Measurements from ENCODE around the gene PPP1R8. TPM values are rescaled to one million over a fixed set of nuclear protein-coding genes. Genes with fewer than 3 reads are reported as not detected.
"Not testable (repeated sequence)": the region's sequence is repeated elsewhere in the genome, so short reads cannot be mapped to it uniquely, and the experiment has no call there.

Gene PPP1R8
- total and polyA plus RNA-seq, 10 of the 15 experiments (the other 5 are each of a cell fraction or from before 2014, with no cell fraction given): 10.2 to 77.0 (median 53.0) TPM

GRCh38 chr1:27808131-27808530 is 22.5 kb upstream of the PPP1R8 start:
- DNase-seq (ENCODE audit: low read depth, low spot score); H3K27ac ChIP-seq (ENCODE audit: control insufficient read depth, insufficient read depth); SMC1A ChIA-PET (ENCODE audit: uncharacterized antibody, unreplicated experiment); H3K4me1 ChIP-seq (ENCODE audit: control insufficient read depth, insufficient read depth, low read length); H3K79me2 ChIP-seq (ENCODE audit: control insufficient read depth, insufficient read depth, low read length); FAIRE-seq; BruUV-seq (replicated peaks); H3K4me2 ChIP-seq (ENCODE audit: control insufficient read depth, insufficient read depth); in situ Hi-C loops (cut with MboI); H3K9me3 ChIP-seq (replicated peaks; ENCODE audit: control insufficient read depth, insufficient read depth, low read length); H2AFZ ChIP-seq (ENCODE audit: control insufficient read depth, low read depth, low read length); H3K27me3 ChIP-seq (replicated peaks in 1 of 2; ENCODE audit: control insufficient read depth in 2 of 2, insufficient read depth in 2 of 2, low read length in 1 of 2); ATAC-seq; H4K20me1 ChIP-seq (ENCODE audit: control insufficient read depth, insufficient read depth); H3K4me3 ChIP-seq; RAD21 ChIA-PET (ENCODE audit: unreplicated experiment); H3K9ac ChIP-seq (ENCODE audit: control insufficient read depth, insufficient read depth, low read length); intact Hi-C loops (cut with micrococcal nuclease; ENCODE audit: unreplicated experiment): not testable (repeated sequence)
- peaks cover 4 to 17% of the 10 kb centered on the region in 2 experiments; a peak in 3 of 4 replicates for H3K36me3 ChIP-seq (ENCODE audit: control insufficient read depth in 2 of 2, insufficient read depth in 2 of 2, low read length in 1 of 2)
- WGBS (ENCODE audit: insufficient coverage, insufficient replicate concordance, low lambda C conversion rate, missing lambda C conversion rate): 100% methylated on average over 3 of the region's 3 CpGs
- ChIA-PET POLR2A (interaction anchor here (0.5 to 0.6 kb wide), 2 partner anchors 389 to 555 kb away, joined by 3 read pairs; no protein-coding TSS in a partner anchor), CTCF (interaction anchor here (0.7 kb wide), 1 partner anchor 279 kb away, joined by 3 read pairs; no protein-coding TSS in a partner anchor)

GRCh38 chr1:27809883-27810282 is 20.7 kb upstream of the PPP1R8 start:
- Histone ChIP-seq H3K9ac (ENCODE audit: control insufficient read depth, insufficient read depth, low read length) (no peak overlapping the region), H2AFZ (ENCODE audit: control insufficient read depth, low read depth, low read length) (no peak overlapping the region), H3K79me2 (ENCODE audit: control insufficient read depth, insufficient read depth, low read length) (no peaks in the 10 kb centered on the region), H3K4me2 (ENCODE audit: control insufficient read depth, insufficient read depth) (no peak overlapping the region), H3K4me3 (no peak overlapping the region), H3K4me1 (ENCODE audit: control insufficient read depth, insufficient read depth, low read length) (no peaks in the 10 kb centered on the region), H3K36me3 (ENCODE audit: control insufficient read depth in 2 of 2, insufficient read depth in 2 of 2, low read length in 1 of 2) (peaks cover 4 to 14% of the 10 kb centered on the region in 2 experiments; a peak in 3 of 4 replicates), H3K9me3 (replicated peaks; ENCODE audit: control insufficient read depth, insufficient read depth, low read length) (no peaks in the 10 kb centered on the region), H3K27me3 (replicated peaks in 1 of 2; ENCODE audit: control insufficient read depth in 2 of 2, insufficient read depth in 2 of 2, low read length in 1 of 2) (no peaks in the 10 kb centered on the region), H3K27ac (ENCODE audit: control insufficient read depth, insufficient read depth) (no peak overlapping the region), H4K20me1 (ENCODE audit: control insufficient read depth, insufficient read depth) (no peaks in the 10 kb centered on the region)
- ChIA-PET RAD21 (ENCODE audit: unreplicated experiment) (interaction anchor here (1.7 kb wide), 1 partner anchor 140 kb away, joined by 4 read pairs; no protein-coding TSS in a partner anchor), CTCF (interaction anchor here (0.6 kb wide), 1 partner anchor 22 kb away, joined by 4 read pairs; no protein-coding TSS in a partner anchor), POLR2A (no interaction called here), SMC1A (ENCODE audit: uncharacterized antibody, unreplicated experiment) (no interaction called here)
- no peak for ATAC-seq
- no peak for FAIRE-seq
- intact Hi-C loops (cut with micrococcal nuclease; ENCODE audit: unreplicated experiment): no loop called here
- DNase-seq (ENCODE audit: low read depth, low spot score): no peak
- TF ChIP-seq CEBPB (IDR thresholded peaks at IDR 0.05; ENCODE audit: borderline replicate concordance in 1 of 2, low read depth in 2 of 2, low read length in 2 of 2) (no peak), BCLAF1 (IDR thresholded peaks at IDR 0.05) (no peak)
- 100% methylated on average over 1 of the region's 1 CpG for WGBS (ENCODE audit: insufficient coverage, insufficient replicate concordance, low lambda C conversion rate, missing lambda C conversion rate)
- BruUV-seq (replicated peaks): no TSS peak
- in situ Hi-C loops (cut with MboI): no loop called here
